Embryonic facial prominence (tissue), 1 donor: ENCODE data around the gene LRRC4C.

Experiments
- DNase-seq: peaks from one replicate; pipeline ENCODE4 v3.0.0-alpha.2; 2016; ENCODE audit errors: extremely low spot score

LRRC4C gene

DNA sequence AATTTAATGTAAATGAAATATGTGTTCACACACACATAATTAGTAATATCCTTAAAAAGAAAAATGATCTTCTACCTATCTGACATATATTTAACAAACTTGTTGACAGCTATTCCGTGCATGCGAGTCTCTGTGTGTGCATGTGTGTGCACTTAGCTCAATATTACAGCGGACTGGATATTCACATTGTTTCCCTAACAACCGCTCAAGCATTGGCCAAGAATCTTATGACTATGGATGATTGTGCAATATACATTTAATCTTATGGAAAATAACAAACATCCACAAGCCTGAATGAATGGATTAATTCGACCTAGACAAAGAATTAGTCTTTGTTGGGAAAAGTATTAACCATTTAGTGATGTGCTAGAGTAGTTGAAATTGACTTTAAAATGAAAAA lies 1078.6 kb downstream of the LRRC4C start:
- no peak for DNase-seq

DNA sequence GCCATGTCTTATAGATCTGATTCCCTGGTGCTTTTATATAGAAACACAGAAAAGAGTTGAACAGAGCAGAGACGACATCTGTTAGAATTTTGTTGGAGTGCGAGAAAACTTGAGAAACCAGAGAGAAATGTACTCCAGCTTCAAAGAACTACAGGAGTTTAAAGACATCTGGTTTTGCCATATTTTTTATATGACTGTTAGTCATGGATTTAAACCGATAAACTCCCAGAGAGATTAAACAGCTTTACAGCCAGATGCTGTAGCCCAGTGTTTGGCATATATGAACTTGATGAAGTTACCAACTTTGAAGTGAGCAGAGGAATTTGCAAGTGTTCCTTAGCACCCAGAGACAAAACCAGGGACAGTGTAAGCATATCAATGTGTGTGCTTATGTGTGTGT lies 1083.1 kb downstream of the LRRC4C start:
- DNase-seq: peak; percentile 22

DNA sequence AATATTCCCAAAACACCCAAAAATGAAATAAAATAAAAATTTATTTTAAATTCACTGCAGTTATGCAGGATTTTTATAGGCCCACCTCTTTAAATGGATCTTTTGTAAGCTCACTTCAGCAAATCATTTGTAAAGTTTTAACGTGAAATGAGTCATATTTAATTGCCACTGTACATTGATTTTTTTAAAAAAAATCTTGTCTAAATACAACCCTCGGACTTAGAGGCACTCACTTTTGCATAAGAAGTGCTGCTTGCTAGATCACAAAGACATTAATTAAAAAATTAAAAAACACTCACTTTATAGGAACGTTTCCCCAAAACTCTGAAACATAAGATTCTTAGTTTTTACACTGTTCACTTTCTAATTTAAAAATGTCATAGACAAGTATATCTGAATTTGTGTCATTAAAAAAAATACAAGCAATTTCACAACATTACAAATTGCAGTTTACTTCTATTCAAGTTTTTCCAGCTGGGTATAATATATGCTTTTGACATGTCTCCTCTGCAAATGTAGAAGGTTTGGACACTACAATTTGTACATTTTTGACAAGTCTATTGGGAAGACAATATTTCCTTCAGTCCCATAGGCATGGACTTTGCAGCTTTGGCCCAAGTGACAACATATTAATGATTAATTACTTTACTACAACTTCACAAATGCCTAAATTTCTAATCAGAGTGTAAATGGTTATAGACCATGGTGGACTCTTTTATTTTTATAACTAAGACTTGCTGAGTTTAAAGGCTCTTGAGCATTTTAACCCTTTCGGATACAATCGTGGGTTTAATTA lies 1088.4 kb downstream of the LRRC4C start:
- no peak for DNase-seq

DNA sequence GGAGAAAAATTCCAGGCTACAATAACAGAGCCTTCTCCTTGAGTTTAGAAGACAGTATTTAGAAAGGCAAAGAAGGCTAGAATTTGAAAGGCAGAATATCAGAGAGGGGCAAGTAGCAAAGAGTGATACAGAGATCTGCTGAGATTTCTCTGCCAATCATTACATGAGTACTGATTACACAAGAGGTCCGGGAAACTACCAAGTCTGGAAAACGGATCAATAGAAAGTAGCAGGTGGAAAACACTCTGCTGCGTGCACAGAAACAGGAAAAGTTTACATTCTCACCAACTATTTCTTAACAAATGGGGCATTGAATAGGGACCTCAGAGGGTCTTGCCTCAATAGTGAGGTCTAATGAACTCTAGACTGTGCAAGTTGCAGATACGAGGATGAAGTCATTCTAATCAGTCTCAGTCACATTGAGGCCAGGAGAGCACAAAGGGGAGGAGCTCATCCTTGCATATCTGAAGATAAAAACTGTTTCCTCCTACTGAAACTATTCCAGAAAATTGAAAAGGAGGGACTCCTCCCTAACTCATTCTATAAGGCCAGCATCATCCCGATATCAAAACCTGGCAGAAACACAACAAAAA lies 1099.2 kb downstream of the LRRC4C start:
- no peak for DNase-seq

DNA sequence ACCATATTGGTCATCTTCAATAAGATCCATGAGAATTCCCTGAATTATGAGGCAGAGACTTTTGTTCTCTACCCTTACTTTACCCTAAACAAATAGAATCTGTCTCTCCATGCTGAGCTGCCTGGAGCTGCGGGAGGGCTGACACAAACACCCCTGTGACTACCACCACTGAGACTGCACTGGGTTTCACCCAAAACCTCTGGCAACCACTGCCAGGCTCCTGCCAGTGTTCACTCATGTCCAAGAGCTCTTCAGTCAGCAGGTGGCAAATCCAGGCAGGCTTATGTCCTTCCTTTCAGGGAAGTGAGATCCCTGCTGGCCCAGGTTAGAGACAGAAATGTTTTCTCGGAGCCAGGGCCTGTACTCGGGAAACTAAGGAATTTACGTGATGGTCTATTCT lies 1105.3 kb downstream of the LRRC4C start:
- no peak for DNase-seq

DNA sequence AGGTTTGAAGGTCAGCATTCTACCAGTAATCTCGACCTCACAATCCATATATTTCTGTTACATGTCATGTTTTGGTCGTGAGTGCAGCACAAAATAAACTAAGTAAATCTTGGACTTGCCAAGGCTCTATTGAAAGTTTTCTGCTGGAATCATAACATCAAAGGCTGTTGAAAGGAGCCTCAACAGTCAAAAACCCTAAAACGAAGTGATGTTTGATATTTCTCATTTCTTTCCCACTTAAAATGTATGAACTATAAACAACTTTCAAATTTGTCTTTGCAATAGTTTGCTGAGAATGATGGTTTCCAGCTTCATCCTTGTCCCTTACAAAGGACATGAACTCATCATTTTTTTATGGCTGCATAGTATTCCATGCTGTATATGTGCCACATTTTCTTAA lies 1118.5 kb downstream of the LRRC4C start:
- DNase-seq: no peak

DNA sequence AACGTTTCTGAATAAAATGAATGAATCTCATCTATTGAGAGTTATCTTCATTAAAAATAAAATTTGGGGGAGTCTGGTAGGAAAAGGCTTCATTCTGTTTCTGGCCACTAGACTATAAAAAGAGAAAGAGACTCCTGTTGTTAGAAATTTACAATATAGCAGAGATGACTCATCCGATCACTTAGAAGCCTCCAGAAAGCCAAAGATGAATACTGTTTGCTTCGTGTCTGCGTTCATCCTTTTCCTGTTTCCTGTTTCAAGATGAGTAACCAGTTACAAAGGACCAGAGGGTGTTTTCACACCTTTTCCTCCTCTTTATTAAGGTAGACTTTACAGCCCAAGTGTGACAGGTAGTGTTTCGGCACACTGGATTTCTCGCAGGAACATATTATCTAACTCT lies 1120.7 kb downstream of the LRRC4C start:
- no peak for DNase-seq

DNA sequence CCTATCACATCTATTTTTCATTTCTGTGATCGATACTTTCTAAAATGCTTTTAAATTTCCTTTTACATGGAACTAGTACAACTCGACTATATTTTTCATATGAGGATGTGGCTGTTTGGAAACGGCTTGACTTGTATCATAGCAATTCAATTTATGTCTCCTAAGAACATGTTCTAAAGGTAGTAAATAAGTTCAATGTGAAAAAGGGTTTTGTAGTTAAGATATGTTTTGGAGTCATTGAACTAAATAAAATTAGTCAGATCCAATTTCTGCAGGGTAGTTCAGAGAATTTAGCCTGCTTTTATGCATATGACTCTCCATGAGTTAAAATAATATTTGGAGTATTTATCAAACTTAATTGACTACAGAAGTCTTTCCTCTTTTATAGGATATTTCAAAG lies 1121.4 kb downstream of the LRRC4C start:
- no peak for DNase-seq

DNA sequence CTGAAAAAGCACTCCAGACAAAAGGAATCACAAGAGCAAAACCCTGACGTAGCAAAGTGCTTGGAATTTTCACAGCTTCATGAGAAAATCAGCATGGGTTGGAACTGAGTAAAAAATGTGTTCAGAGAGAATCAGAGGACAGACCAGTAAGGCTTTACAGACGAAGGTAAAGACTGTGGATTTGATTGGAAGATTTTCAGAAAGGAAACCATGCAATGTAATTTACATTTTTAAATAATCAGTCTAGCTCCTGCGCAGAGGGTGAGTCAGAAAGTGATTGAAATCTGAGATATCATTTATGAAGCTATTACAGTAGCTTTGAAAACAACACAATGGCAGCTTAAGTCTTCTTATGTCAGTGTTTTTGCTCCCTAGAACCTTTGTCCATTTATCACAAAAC lies 1122.3 kb downstream of the LRRC4C start:
- no peak for DNase-seq

DNA sequence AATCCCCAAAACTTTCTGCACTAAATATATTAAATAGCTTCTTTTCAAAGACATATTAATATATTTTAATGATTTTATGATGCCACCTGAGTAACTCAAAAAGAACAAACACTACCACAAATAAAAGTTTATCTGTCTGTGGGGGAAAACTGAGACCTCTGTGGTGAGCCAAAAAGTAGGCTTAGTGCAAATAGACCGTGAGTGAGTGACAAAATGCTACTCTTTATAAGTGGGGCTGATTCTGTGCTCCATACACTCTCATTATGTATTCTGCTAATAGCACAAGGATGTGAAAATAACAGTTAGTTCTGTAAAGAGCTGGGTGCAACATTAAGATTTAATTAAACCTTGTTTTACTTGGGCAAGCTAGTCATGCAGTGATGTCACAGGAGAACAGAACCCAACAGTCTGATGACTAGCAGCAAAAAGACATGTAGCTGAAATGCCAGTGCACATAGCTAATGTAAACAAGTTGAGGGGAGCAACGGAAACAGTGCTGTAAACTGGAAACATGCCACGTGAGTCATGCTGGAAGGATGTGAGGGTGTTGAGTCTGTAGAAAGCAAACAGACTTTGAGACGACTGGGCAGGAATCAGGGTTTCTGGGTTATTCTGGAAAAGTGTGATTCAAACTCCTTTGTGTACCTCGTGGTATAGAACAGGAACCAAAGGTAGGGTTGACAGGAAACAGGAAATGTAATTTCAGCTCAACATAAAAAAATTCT lies 1130.4 kb downstream of the LRRC4C start:
- peak; percentile 64 for DNase-seq

DNA sequence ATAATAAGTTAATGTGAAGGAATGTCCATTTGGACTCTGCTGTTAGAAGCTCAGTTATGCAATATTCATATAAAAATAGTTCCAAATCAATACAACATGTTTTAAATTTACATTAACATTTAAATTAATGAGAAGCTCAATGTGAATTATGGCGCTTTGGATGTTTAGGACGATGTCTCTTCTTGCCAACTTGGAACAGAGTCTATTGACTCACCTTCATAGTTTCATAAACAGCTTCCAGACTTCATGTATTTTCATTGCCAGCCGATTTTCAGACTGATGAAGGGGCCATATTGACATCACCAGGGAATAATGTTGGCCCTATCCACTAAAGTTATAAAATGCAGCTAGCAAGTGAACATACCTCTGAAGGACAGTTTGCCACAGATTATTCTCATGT lies 1136.2 kb downstream of the LRRC4C start:
- no peak for DNase-seq

DNA sequence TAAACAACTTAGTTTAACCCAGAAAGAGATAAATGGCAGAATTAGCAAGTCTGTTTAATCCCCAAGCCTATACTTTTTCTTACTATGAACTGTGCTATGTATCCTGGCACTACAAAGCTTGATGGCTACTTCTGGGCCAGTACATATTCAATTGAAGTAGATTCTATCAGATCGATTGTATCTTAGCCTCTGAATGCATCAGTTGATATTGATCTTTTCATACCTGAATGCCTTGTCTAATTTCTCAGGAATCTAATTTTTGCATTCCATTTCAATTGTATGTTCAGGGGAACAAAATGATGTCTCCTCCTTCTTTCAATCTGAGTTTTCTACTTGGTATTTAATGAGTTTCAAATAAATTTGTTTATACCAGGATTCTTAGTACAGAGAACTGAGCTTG lies 1137.9 kb downstream of the LRRC4C start:
- DNase-seq: no peak

DNA sequence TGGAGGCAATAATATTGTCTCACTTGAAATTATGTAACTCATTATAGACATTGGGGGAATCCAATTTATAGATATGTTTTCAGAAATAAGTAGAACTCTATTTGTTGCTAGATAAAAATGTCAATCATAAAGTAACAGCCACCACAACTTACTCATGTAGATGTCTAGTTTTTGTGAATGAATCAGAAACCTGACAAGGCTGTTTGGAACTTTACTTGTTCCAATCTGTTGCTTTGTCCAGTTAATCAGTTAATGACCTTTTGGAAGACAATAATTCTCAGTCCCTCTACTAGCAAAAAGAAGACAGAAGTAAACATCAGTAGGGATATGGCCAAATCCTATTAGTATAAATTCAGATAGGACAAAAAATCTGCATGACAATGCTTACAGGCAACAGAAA lies 1143.3 kb downstream of the LRRC4C start:
- no peak for DNase-seq

DNA sequence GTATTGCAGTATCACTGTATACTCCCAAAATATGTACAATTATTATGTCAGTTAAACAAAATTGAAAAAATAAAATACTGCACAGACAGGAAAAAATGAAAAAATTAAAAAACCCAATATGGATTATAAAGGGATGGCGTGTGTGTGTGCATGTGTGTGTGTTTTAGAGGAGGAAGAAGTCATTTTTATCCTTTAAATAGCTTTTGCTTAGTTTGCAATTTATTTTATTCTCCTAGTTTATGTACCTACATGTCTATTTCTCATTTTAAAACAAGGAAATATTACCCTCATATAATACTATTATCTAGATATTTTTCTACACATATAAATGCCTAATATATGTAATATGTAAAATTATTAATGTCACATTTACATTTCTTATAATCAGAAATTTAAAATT lies 1144.3 kb downstream of the LRRC4C start:
- DNase-seq: no peak

DNA sequence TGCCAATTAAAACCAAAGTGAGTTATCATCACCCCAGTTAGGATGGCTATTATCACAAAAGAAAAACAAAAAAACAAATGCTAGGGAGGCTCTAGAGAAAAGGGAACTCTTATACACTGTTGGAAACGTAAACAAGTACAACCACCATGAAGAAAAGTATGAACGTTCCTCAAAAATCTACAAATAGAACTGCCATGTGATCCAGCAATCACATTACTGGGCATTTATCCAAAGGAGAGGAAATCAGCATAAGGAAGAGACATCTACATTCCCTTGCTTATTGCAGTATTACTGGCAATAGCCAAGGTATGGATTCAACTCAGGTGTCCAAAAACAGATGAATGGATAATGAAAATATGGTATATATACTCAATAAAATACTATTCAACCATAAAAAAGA lies 1145.1 kb downstream of the LRRC4C start:
- DNase-seq: no peak

DNA sequence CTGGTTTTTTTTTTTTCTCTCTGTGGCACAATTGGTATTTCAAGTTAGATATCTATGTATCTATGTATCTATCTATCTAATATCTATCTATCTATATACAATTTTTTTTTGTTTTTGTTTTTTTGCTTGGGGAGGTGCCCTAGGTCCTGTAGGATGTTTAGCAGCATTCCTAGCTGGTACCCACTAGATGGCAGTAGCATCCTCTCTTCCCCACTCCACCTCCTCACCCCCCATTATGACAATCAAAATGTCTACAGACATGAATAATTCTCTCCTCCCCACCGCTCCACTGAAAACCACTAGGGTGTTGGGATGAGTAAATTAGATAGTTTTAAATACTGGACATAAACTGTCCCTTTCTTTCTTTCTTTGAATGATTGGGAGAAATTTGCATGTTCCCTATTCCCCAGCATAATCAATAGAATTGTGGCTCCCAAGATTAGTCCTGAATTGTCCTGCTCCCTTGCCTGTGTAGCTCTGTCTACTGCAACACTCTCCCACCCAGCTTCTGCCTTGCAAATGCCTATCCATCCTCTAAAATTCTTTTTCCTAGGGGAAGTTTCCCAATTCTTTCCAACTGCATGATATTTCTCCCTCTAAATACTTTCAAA lies 1152.4 kb downstream of the LRRC4C start:
- DNase-seq: no peak

DNA sequence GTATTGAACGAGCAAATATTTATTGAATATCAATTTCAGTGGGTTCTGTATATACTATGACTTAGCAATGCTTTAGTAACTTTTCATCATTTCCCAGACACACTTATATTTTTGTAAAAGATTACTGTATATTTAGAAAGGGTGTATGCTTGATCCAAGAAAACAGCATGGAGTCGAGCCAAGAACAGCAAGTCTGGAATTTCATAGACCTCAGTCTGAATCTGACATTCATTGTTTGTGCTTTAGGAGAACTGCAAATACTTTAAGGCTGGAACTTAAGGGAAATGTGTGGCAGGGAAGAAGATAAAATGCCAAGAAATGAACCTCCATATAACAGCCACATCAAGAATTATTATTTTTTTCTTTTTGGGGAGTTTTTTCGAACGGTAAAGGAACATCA lies 1156.8 kb downstream of the LRRC4C start:
- DNase-seq: no peak

DNA sequence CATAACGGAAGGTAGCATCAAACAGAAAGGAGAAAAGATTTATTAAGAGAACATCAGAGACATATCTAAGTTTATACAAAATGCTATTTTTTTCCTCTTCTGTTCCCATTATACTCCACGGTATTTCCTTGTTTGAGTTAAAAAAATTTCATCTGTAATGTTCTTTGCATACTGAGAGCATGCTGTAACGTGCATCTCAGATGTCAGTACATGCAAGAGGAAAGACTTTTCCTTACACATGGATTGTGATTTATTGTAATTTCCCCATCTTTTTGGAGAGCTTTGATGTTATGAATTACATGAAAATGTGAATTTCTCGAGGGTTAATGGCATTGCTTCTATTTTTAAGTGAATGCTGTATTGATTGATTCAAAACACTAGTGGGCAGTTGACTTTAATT lies 1164.0 kb downstream of the LRRC4C start:
- DNase-seq: no peak

DNA sequence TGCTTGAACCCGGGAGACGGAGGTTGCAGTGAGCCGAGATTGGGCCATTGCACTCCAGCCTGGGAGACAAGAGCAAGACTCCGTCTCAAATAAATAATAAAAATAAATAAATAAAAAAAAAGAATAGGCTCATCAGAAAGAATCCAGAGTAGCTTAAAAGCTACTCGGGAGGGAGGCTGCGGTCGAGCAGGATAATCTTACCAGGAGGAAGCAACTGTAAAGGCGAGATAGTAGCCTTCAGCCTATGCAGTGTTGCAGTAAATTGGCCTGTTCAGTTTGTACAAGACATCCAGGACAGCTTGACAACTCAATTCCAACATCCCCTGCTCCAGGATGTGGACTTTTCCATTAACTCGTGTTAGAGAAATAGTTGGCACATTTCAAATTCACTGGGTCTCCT lies 1164.7 kb downstream of the LRRC4C start:
- no peak for DNase-seq

DNA sequence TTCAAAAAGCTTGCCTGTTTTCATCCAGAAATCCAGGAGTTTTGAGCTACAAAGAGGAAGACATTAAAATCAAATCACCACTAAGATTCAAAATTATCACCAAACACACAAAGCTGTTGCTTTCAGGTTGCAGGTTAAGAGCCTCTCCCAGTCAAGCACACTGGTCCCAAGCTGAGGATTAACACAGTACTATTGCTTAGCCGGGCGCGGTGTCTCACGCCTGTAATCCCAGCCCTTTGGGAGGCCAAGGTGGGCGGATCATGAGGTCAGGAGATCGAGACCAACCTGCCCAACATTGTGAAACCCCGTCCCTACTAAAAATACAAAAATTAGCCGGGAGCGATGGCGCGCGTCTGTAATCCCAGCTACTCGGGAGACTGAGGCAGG lies 1165.1 kb downstream of the LRRC4C start:
- DNase-seq: no peak

DNA sequence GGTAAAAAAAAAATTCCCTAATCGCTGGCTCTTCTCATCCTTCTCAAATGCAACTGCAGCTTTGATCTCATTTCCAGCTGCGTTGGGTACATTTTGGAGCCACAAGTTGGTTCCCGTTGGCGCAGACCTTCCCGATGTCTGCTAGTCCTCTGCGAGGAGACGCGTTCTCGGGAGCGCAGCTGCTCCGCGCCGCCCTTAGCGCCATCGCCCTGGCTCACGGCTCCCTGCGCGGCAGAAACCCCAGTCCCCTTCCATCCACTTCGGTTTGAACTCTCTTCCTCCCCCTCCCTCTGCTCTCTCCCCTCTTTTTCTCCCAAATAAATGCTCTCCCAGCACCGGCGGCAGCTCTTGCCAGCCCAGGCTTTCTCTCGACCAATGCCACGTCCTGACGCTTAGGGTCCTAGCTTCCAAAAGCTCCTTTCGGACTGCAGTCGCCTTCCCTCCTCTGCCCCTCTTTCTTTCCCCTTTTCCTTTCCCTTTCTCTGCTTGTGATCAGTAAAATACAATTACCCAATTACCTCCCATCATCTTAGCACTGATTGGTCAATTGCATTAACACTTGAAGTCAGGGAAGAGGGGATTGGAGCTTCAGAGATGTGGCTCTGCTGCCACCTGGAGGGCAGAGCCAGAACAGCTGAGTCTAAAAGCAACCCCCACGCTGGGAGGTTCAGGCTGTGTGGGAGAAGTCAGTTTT lies 1165.7 kb downstream of the LRRC4C start:
- DNase-seq: peak; percentile 90
